GM19328 (cell line): Measurements from ENCODE around the gene TOB1.

ENCODE experiments used
- ATAC-seq: cut with Tn5 transposase; IDR thresholded peaks from one replicate; pipeline ENCODE4 v1.9.1; 2021; ENCODE audit warnings: mild to moderate bottlenecking, moderate library complexity; ENCODE audit not compliant: unreplicated experiment

Gene TOB1

DNA sequence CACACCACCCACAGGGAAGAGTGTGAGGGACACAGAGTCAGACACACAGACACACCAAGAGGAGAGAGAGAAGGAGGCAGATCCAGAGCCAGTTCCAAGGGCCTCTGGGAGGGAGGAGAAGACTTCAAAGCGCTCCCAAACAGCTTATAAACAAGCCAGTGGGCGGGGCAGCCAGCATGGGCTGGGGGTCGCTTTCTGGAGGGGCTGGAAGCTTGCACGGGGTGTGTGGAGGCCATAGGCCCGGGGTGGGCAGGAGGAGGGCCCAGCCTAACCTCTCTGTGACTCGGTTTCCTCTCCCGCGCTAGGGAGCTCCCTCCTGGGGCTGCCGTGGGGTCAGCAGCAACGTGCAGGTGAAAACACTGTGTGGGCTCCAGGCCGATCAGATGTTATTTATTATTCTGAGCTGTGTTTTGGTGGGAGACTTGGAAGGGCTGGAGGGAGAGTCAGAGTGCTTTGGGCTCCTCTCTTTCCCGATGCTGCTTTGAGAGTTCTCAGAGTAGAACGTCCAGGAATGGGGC is 33.2 kb downstream of the TOB1 start:
- ATAC-seq: no peak

GRCh38 chr17:50832267-50832863 is 33.8 kb downstream of the TOB1 start:
- no peak for ATAC-seq

DNA sequence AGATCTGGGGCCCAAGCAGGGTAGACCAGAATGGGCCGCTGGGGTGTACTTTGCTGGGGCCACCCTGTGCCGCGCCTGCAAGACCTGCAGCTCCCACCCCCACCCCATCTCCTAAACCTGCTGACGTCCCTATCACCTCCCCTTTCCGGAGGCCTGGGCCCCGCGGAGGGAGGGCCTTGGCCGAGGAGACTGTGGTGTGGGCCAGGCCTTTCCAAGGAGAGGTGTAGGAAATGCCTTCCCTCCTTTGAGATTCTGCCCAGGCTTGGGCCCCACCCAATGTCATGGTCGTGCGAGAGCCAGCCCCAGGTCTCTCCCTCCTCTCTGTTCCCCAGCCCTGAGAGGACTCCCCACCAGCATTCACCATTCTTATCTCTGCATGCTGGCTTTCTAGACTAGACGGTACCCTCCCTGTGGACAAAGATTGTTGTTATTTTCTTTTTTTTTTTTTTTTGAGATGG is 34.7 kb downstream of the TOB1 start:
- ATAC-seq: no peak

DNA sequence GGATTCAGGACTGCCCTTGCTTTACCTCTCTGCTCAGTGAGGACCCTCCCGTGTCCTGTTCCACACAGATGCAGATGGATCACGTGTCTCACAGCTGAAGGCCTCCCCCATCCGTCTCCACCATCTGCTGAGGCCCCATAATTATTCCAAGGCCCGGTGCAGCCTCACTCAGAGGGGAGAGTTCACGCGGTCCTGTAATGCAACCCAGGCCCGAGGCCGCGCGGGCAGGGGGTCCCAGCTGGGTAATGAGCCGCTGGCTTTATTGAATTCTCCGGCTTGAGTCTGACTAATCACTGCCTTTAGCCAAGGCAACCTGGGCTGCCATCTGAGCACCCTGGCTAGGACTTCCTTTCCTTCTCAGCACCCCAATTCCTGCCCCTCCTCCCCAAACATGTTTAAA is 35.2 kb downstream of the TOB1 start:
- ATAC-seq: no peak

DNA sequence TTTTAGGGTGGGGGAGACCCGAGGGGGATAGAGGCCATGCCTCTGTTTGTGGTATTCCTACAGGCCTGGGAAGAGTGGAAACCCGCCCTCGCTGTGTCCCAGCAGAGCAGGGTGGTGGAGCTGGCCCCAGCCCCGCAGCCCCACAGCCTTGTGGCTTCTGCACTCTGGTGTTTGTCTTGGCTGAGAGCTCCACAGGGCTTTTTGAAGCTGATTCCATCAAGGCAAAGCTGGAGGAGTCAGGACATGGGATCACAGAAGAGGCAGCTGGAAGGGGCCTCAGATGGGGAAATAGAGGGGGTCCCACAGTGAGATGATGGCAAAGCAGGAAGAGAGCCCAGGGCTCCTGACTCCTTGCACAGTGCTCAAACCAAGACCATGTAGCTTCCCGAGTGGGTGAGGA is 35.8 kb downstream of the TOB1 start:
- ATAC-seq: no peak

GRCh38 chr17:50829332-50829731 is 36.8 kb downstream of the TOB1 start:
- ATAC-seq: no peak

DNA sequence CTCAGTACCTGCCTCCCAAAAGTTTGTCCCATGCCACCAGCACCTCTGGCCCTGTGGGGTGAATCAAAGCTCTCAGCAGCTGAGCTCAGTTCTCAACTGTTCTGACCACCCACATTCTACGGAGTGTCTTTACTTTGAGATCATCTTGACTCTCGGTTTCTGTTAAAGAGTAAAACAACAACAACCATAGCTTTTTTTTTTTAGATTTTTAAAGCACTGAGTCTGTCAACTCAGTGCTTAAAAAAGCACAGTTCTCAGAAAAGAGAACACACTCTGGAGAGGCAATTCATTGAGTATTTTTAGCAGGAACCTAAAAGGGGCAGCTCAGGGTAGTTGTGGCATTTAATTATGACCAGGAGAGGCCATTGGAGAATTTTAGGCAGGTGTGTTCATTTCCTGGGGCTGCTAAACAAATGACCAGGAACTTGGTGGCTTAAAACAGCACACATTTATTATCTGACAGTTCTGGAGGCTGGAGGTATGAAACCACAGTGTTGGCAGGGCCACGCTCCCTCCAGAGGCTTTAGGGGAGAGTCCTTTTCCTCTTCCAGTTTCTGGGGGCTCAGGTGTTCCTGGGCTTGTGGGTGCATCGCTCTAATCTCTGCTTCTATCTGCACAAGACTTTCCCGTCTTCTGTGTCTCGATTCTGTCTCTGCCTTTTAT is 37.5 kb downstream of the TOB1 start:
- peak; percentile 79 for ATAC-seq

GRCh38 chr17:50825188-50825587 is 41.0 kb downstream of the TOB1 start:
- no peak for ATAC-seq

DNA sequence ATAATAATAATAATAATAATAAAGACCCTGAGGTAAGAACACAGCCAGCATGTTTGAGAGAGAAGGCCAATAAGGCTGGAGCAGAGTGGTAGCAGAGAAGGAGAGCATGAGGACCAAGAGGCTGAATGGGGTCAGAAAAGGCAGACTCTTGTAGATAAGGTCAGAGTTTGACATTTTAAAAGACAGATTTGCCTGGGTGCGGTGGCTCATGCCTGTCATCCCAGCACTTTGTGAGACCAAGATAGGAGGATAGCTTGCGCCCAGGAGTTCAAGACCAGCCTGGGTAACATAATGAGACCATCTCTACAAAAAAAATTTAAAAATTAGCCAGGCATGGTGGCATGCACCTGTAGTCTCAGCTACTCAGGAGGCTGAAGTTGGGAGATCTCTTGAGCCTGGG is 41.7 kb downstream of the TOB1 start:
- ATAC-seq: no peak

- no peak for ATAC-seq
These were observed 43.6 kb downstream of the TOB1 start for GRCh38 chr17:50822550-50822949.

DNA sequence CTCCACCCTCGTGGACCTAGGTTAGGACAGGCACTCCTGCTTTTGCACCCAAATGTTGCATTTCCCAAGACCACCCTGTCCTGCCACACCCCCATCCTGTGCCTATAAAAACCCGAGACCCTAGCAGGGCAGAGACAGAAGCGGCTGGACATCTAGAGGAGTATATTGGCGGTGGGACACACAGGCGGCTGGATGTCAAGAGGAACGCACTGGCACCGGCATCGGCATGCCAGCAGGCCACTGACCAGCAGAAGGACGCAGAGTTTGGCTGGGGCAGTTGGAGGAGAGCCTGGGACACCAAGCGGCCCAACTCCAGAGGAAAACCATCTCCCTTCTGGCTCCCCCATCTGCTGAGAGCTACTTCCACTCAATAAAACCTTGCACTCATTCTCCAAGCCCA is 45.5 kb downstream of the TOB1 start:
- ATAC-seq: no peak

- ATAC-seq: no peak
These were observed 47.1 kb downstream of the TOB1 start for GRCh38 chr17:50818921-50819657.

DNA sequence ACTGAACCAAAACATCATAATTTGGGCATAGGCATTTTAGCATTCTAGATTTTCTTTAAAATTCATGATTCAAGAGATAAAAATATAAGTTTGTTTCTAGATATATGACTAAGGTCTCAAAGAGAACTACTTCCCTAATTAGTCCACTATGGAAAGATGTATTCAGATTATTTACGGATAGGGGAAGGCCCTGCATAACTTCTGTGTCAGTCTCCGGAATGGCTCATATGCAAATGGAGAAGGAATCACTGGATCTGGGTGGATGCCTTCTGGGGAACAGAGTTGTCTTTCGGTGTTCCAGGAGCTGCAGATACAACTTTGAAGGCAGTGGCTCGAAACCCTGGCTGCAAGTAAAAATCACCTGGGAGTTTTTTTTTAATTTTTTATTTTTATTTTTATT is 47.9 kb downstream of the TOB1 start:
- ATAC-seq: no peak

GRCh38 chr17:50817838-50818237 is 48.3 kb downstream of the TOB1 start:
- ATAC-seq: no peak

DNA sequence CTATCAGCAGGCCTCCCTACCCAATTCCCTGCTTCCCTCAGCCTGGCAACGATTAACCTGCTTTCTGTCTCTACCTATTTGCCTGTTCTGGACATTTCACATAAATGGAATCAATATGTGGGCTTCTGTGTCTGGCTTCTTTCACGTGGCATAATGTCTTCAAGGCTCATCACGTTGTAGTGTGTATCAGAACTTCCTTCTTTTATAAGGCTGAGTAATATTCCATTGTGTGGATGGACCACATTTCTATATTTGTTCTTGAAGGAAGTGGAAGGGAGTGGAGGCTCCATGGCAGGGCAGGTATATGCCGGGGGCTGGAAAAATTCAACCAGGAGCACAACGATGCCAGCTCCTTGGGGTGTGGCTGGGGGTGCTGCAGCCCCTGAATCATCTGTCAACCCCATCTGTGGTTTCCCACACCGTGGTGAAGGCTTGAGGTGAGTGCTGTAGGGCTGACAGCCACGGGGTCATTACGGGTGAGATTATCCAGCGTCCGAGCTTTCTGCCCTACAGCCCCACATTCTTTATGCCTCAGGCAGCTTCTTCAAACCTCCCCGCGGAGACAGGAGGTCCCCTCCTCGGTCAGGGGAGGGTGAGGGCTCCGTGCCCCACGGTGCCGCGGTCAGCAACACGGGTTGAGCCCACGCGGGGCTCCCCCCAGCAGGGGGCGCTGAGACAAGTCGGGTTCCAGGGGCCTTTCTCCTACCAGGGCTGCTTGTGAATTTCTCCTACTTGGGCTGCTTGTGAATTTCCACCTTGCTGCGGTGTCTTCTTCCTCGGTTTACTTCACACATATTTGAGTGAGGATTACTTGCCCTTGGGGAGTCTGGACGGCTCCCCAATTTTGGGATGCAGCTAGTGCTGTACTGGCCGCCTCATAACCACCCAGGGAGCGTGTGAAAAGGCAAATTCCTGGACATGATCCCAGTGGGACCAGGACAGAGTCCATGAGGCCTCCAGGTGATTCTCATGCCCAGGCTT is 49.1 kb downstream of the TOB1 start:
- ATAC-seq: no peak

DNA sequence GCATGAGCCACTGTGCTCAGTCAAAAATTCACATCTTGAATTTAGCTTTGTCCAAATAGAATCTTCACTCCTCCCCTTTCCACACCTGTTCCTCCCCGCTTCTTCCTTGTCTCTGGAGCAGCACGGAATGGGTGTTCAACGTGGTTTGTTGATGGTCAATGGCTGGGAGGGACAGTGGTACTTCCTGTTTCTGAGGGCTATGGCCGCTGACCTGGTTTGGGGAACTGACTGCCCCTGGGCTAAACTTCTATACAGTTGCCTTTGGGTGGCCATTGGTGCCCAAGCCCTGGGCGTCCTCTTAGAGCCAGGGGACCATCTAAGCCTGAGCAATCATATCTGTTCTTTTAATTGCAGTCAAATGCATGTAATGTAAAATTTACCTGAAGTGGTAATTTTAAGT is 49.9 kb downstream of the TOB1 start:
- ATAC-seq: no peak

- no peak for ATAC-seq
These were observed 50.8 kb downstream of the TOB1 start for GRCh38 chr17:50815400-50815799.

GRCh38 chr17:50813583-50813982 is 52.6 kb downstream of the TOB1 start:
- ATAC-seq: no peak
